GM12878 (cell line): ENCODE results near the gene TARS3. TPM values are rescaled to one million over a fixed set of nuclear protein-coding genes. Genes with fewer than 3 reads are reported as not detected.

ENCODE experiments used
- ATAC-seq: fragments of 200-7000 bp; cut with Tn5 transposase; 3 replicates; pipeline ENCODE4 v1.9.1; 2020; ENCODE audit warnings: mild to moderate bottlenecking, moderate library complexity
- BruUV-seq: library from RNA; stranded (reverse); fragments of 400-500 nt; replicated peaks from 2 replicates; lab custom pipeline; 2021; lab: Mats Ljungman, UMichigan
- CTCF ChIA-PET: fragments of 300-600 bp; sonication (Branson Sonifier 250); formaldehyde crosslinking; extraction: SDS; loops from one replicate; lab custom pipeline; 2021; ENCODE audit warnings: inconsistent platforms; lab: Yijun Ruan, JAX
- POLR2A ChIA-PET: fragments of 350-600 bp; formaldehyde crosslinking; extraction: SDS; loops from one replicate; lab custom pipeline; 2021; ENCODE audit warnings: inconsistent platforms; lab: Charles Lee
- RAD21 ChIA-PET: fragments of 300-600 bp; sonication (Branson Sonifier 250); formaldehyde crosslinking; loops from one replicate; lab custom pipeline; 2023; ENCODE audit warnings: antibody characterized with exemption; ENCODE audit not compliant: unreplicated experiment; lab: Charles Lee
- SMC1A ChIA-PET: fragments of 300-600 bp; sonication (Branson Sonifier 250); formaldehyde crosslinking; loops from one replicate; lab custom pipeline; 2023; ENCODE audit not compliant: unreplicated experiment, uncharacterized antibody; lab: Charles Lee
- DNase-seq: peaks from one replicate; pipeline ENCODE4 v3.0.0-alpha.2; 2011; ENCODE audit warnings: low read depth, low spot score
- FAIRE-seq: peaks from 3 replicates; lab custom pipeline; 2011; peaks lifted over from hg19 to GRCh38; lab: Jason Lieb, UNC
- H2AFZ ChIP-seq: 2 replicates; pipeline ENCODE4 v1.6.0; 2011; ENCODE audit warnings: low read depth, low read length, control low read depth; ENCODE audit not compliant: control insufficient read depth
- H3K27ac ChIP-seq: 2 replicates; pipeline ENCODE4 v1.5.1; 2011; ENCODE audit warnings: control low read depth; ENCODE audit not compliant: control insufficient read depth, insufficient read depth
- H3K27me3 ChIP-seq, 2 experiments: replicated peaks in 1 of 2; 2 replicates each; pipeline versions ENCODE4 v1.6.0 to v1.6.1; 2011; ENCODE audit warnings: low read length in 1 of 2; ENCODE audit not compliant: control insufficient read depth in 2 of 2, insufficient read depth in 2 of 2
- H3K36me3 ChIP-seq, 2 experiments: 2 replicates each; pipeline ENCODE4 v1.5.1; 2011; ENCODE audit warnings: low read length in 1 of 2; ENCODE audit not compliant: control insufficient read depth in 2 of 2, insufficient read depth in 2 of 2
- H3K4me1 ChIP-seq: 2 replicates; pipeline ENCODE4 v1.6.1; 2011; ENCODE audit warnings: mild to moderate bottlenecking, low read length, moderate library complexity, mixed read lengths; ENCODE audit not compliant: control insufficient read depth, insufficient read depth
- H3K4me2 ChIP-seq: 2 replicates; pipeline ENCODE4 v1.6.0; 2011; ENCODE audit warnings: control low read depth; ENCODE audit not compliant: control insufficient read depth, insufficient read depth
- H3K4me3 ChIP-seq: fragments of 200-600 bp; sonication (generic); 2 replicates; pipeline ENCODE4 v1.5.1; 2016
- H3K79me2 ChIP-seq: 2 replicates; pipeline ENCODE4 v1.6.0; 2011; ENCODE audit warnings: low read length; ENCODE audit not compliant: control insufficient read depth, insufficient read depth
- H3K9ac ChIP-seq: 2 replicates; pipeline ENCODE4 v1.8.0; 2011; ENCODE audit warnings: low read length, control low read depth, mixed read lengths; ENCODE audit not compliant: control insufficient read depth, insufficient read depth
- H3K9me3 ChIP-seq: replicated peaks from 3 replicates; pipeline ENCODE4 v1.5.1; 2011; ENCODE audit warnings: mild to moderate bottlenecking, low read length; ENCODE audit not compliant: control insufficient read depth, insufficient read depth
- H4K20me1 ChIP-seq: 2 replicates; pipeline ENCODE4 v1.6.0; 2011; ENCODE audit not compliant: control insufficient read depth, insufficient read depth
- CHD1 ChIP-seq: IDR thresholded peaks from 2 replicates; pipeline ENCODE4 v1.6.1; 2012; ENCODE audit warnings: low read depth, low read length, improper control_type of control experiment
- GATAD2B ChIP-seq: fragments of 450-650 bp; conservative IDR thresholded peaks from 2 replicates; pipeline ENCODE4 v1.6.1; 2017; ENCODE audit warnings: low read depth, mild to moderate bottlenecking, moderate library complexity
- KLF5 ChIP-seq: fragments of 450-650 bp; IDR thresholded peaks from 2 replicates; pipeline ENCODE4 v1.6.1; 2014; ENCODE audit warnings: mild to moderate bottlenecking; ENCODE audit not compliant: partially characterized antibody
- PKNOX1 ChIP-seq: fragments of 450-650 bp; IDR thresholded peaks from 2 replicates; pipeline ENCODE4 v1.6.1; 2016; ENCODE audit warnings: mild to moderate bottlenecking
- RAD51 ChIP-seq: fragments of 450-650 bp; IDR thresholded peaks from 2 replicates; pipeline ENCODE4 v1.6.1; 2016; ENCODE audit warnings: moderate library complexity, mild to moderate bottlenecking, inconsistent platforms
- RELA ChIP-seq: fragments of 450-650 bp; IDR thresholded peaks from 2 replicates; pipeline ENCODE4 v1.8.0; 2014; ENCODE audit warnings: borderline replicate concordance; ENCODE audit not compliant: partially characterized antibody
- SP1 ChIP-seq: IDR thresholded peaks from one replicate; pipeline ENCODE4 v1.6.1; 2011; ENCODE audit warnings: low read depth, low read length
- SPI1 ChIP-seq: IDR thresholded peaks from 2 replicates; pipeline ENCODE4 v1.6.1; 2011; ENCODE audit warnings: low read depth, mild to moderate bottlenecking, low read length, moderate library complexity, borderline replicate concordance; ENCODE audit not compliant: insufficient read depth
- TCF3 ChIP-seq: IDR thresholded peaks from 2 replicates; pipeline ENCODE4 v1.6.1; 2012; ENCODE audit warnings: low read depth, mild to moderate bottlenecking, low read length, borderline replicate concordance; ENCODE audit not compliant: insufficient read depth
- YY1 ChIP-seq: IDR thresholded peaks from 2 replicates; pipeline ENCODE4 v1.6.1; 2011; ENCODE audit warnings: low read depth, mild to moderate bottlenecking, low read length
- ZBTB33 ChIP-seq: fragments of 450-650 bp; IDR thresholded peaks from 2 replicates; pipeline ENCODE4 v1.6.1; 2017; ENCODE audit warnings: mild to moderate bottlenecking
- WGBS: methylation state at CpG from one replicate; pipeline ENCODE4 v1.1.6; 2016; ENCODE audit warnings: low lambda C conversion rate; ENCODE audit not compliant: insufficient replicate concordance, insufficient coverage; ENCODE audit errors: missing lambda C conversion rate; 5-methylcytosine and 5-hydroxymethylcytosine counted together
- in situ Hi-C: fragments of 300-500 bp; cut with MboI; formaldehyde crosslinking; loops from 9 replicates; pipeline ENCODE4 v1.14.3; 2018; ENCODE audit warnings: mixed read lengths
- intact Hi-C: fragments of 100-400 bp; cut with micrococcal nuclease; formaldehyde crosslinking; loops from one replicate; pipeline ENCODE4 v1.14.2; 2022; ENCODE audit not compliant: unreplicated experiment
- polyA plus RNA-seq, 11 experiments: library from polyadenylated mRNA; depleted of rRNA in 4 of 11; unstranded in 6 of 11; stranded (reverse) in 5 of 11; fragments of >200 nt; fragmentation: Nextera tagmentation in 4 of 11; fragmentation: Illumina TruSeq in 1 of 11; extraction: Ambion mirVana in 4 of 11; extraction: Trizol in 1 of 11; gene quantifications; 1 replicate in 1 of 11; 2 replicates in 10 of 11; pipeline versions ENCODE4 v1.2.1 to v1.2.3, GENCODE V29; 2011 to 2016; ENCODE audit warnings: inconsistent platforms in 2 of 11, missing spikeins in 2 of 11, low read depth in 1 of 11
- small RNA-seq: library from RNA; depleted of rRNA; stranded (forward); fragments of <200 nt; gene quantifications from one replicate; pipeline ENCODE3, GENCODE V24; 2014
- total RNA-seq, 4 experiments: library from RNA; depleted of rRNA in 3 of 4; stranded (reverse); fragments of >200 nt in 3 of 4; fragmentation: Illumina TruSeq in 1 of 4; extraction: Trizol in 1 of 4; gene quantifications; 2 replicates each; pipeline versions ENCODE4 v1.2.1 to v1.2.3, GENCODE V29; 2013 to 2021

Gene TARS3
- total and polyA plus RNA-seq, 10 of the 15 experiments (the other 5 are each of a cell fraction or from before 2014, with no cell fraction given): 1.4 to 7.8 (median 5.3) TPM

- 37% methylated on average over 4 of the region's 4 CpGs for WGBS
- TF ChIP-seq KLF5: no peak
- no peak for TF ChIP-seq TCF3
- TF ChIP-seq YY1: no peak
- no peak for TF ChIP-seq SP1
- no peak for TF ChIP-seq PKNOX1
- TF ChIP-seq RELA: no peak
- TF ChIP-seq SPI1: no peak
- TF ChIP-seq CHD1: no peak
- TF ChIP-seq RAD51: no peak
- TF ChIP-seq GATAD2B: no peak
- TF ChIP-seq ZBTB33: no peak
- in situ Hi-C loops (no loop called here), intact Hi-C loops (no loop called here)
- no peaks in the 10 kb centered on the region; the same call in 2 of the 3 replicates for H3K9me3 ChIP-seq
- ATAC-seq (no peak), DNase-seq (no peak), FAIRE-seq (no peak)
- RAD21 ChIA-PET: no interaction called here
- BruUV-seq: no TSS peak
- CTCF ChIA-PET: no interaction called here
- SMC1A ChIA-PET: no interaction called here
- H3K79me2 ChIP-seq: no peaks in the 10 kb centered on the region
- H3K9ac ChIP-seq: no peak overlapping the region
- POLR2A ChIA-PET: no interaction called here
- no peak overlapping the region for H2AFZ ChIP-seq
- no peaks in the 10 kb centered on the region for H4K20me1 ChIP-seq
- no peaks in the 10 kb centered on the region for H3K4me1 ChIP-seq
- no peaks in the 10 kb centered on the region; a peak in 1 of 4 replicates for H3K27me3 ChIP-seq
- H3K4me2 ChIP-seq: no peak overlapping the region
- no peak overlapping the region for H3K27ac ChIP-seq
- H3K4me3 ChIP-seq: no peak overlapping the region
- no peaks in the 10 kb centered on the region for H3K36me3 ChIP-seq
Observed at GRCh38 chr15:101604124-101604874, 120.0 kb downstream of the TARS3 start.

Small RNA genes lying within 50 kb of the gene (small RNA-seq; reads per million reads assigned to genes)
- not detected for gene RN7SL209P
- gene RNU6-807P: not detected

Other genes with a start within 250 kb of the TARS3 start
- gene PCSK6, start 234.8 kb downstream of the TARS3 start, total RNA-seq (2014; rRNA removed): not detected in 2 replicates
- not detected in 2 replicates for gene PCSK6, start 234.8 kb downstream of the TARS3 start, total RNA-seq (2014; rRNA removed; fragmentation: Illumina TruSeq; extraction: Trizol)
- gene PCSK6, start 234.8 kb downstream of the TARS3 start, total RNA-seq (2021): 0.28 and 0.35 TPM in 2 replicates
- gene PCSK6, start 234.8 kb downstream of the TARS3 start, polyA plus RNA-seq (2011; rRNA removed): 0.20 TPM in 1 of 2 replicates, not detected in the other
- not detected in 2 replicates for gene PCSK6, start 234.8 kb downstream of the TARS3 start, polyA plus RNA-seq (2014; fragmentation: Illumina TruSeq; extraction: Trizol)
- gene PCSK6, start 234.8 kb downstream of the TARS3 start, polyA plus RNA-seq (2014; fragmentation: Nextera tagmentation; extraction: Ambion mirVana): under 1 TPM; 0.19 to 0.22 TPM
- not detected in 2 replicates for gene PCSK6, start 234.8 kb downstream of the TARS3 start, polyA plus RNA-seq (2014; rRNA removed)
- gene PCSK6, start 234.8 kb downstream of the TARS3 start, polyA plus RNA-seq (2016; fragmentation: Nextera tagmentation; extraction: Ambion mirVana): under 1 TPM; 0.44 to 0.67 TPM
- gene TM2D3, start 72.1 kb downstream of the TARS3 start, total RNA-seq (2014; rRNA removed): 41.2 and 42.6 TPM in 2 replicates
- gene TM2D3, start 72.1 kb downstream of the TARS3 start, total RNA-seq (2014; rRNA removed; fragmentation: Illumina TruSeq; extraction: Trizol): 32.1 and 32.4 TPM in 2 replicates
- 27.9 and 28.7 TPM in 2 replicates for gene TM2D3, start 72.1 kb downstream of the TARS3 start, total RNA-seq (2021)
- gene TM2D3, start 72.1 kb downstream of the TARS3 start, polyA plus RNA-seq (2011; rRNA removed): 84.5 and 86.3 TPM in 2 replicates
- 24.9 and 28.3 TPM in 2 replicates for gene TM2D3, start 72.1 kb downstream of the TARS3 start, polyA plus RNA-seq (2014; fragmentation: Illumina TruSeq; extraction: Trizol)
- gene TM2D3, start 72.1 kb downstream of the TARS3 start, polyA plus RNA-seq (2014; fragmentation: Nextera tagmentation; extraction: Ambion mirVana): 10 to 100 TPM; 48.7 to 71.8 TPM
- 28.1 and 30.0 TPM in 2 replicates for gene TM2D3, start 72.1 kb downstream of the TARS3 start, polyA plus RNA-seq (2014; rRNA removed)
- 10 to 100 TPM; 52.4 to 53.5 TPM for gene TM2D3, start 72.1 kb downstream of the TARS3 start, polyA plus RNA-seq (2016; fragmentation: Nextera tagmentation; extraction: Ambion mirVana)
- gene OR4F6, start 79.0 kb upstream of the TARS3 start, total RNA-seq (2014; rRNA removed): not detected in 2 replicates
- not detected in 2 replicates for gene OR4F6, start 79.0 kb upstream of the TARS3 start, total RNA-seq (2014; rRNA removed; fragmentation: Illumina TruSeq; extraction: Trizol)
- not detected in 2 replicates for gene OR4F6, start 79.0 kb upstream of the TARS3 start, total RNA-seq (2021)
- not detected in 2 replicates for gene OR4F6, start 79.0 kb upstream of the TARS3 start, polyA plus RNA-seq (2011; rRNA removed)
- gene OR4F6, start 79.0 kb upstream of the TARS3 start, polyA plus RNA-seq (2014; fragmentation: Illumina TruSeq; extraction: Trizol): not detected in 2 replicates
- gene OR4F6, start 79.0 kb upstream of the TARS3 start, polyA plus RNA-seq (2014; fragmentation: Nextera tagmentation; extraction: Ambion mirVana): not detected
- gene OR4F6, start 79.0 kb upstream of the TARS3 start, polyA plus RNA-seq (2014; rRNA removed): not detected in 2 replicates
- not detected for gene OR4F6, start 79.0 kb upstream of the TARS3 start, polyA plus RNA-seq (2016; fragmentation: Nextera tagmentation; extraction: Ambion mirVana)
- gene OR4F15, start 87.7 kb upstream of the TARS3 start, total RNA-seq (2014; rRNA removed): not detected in 2 replicates
- gene OR4F15, start 87.7 kb upstream of the TARS3 start, total RNA-seq (2014; rRNA removed; fragmentation: Illumina TruSeq; extraction: Trizol): not detected in 2 replicates
- not detected in 2 replicates for gene OR4F15, start 87.7 kb upstream of the TARS3 start, total RNA-seq (2021)
- not detected in 2 replicates for gene OR4F15, start 87.7 kb upstream of the TARS3 start, polyA plus RNA-seq (2011; rRNA removed)
- gene OR4F15, start 87.7 kb upstream of the TARS3 start, polyA plus RNA-seq (2014; fragmentation: Illumina TruSeq; extraction: Trizol): not detected in 2 replicates
- gene OR4F15, start 87.7 kb upstream of the TARS3 start, polyA plus RNA-seq (2014; fragmentation: Nextera tagmentation; extraction: Ambion mirVana): not detected
- not detected in 2 replicates for gene OR4F15, start 87.7 kb upstream of the TARS3 start, polyA plus RNA-seq (2014; rRNA removed)
- not detected for gene OR4F15, start 87.7 kb upstream of the TARS3 start, polyA plus RNA-seq (2016; fragmentation: Nextera tagmentation; extraction: Ambion mirVana)